Measurements from ENCODE around the gene BYSL. TPM values are rescaled to one million over a fixed set of nuclear protein-coding genes. Genes with fewer than 3 reads are reported as not detected.
A peak's percentile ranks its signal among the peaks of the same experiment; 100 is the strongest.

Gene BYSL, protein sequence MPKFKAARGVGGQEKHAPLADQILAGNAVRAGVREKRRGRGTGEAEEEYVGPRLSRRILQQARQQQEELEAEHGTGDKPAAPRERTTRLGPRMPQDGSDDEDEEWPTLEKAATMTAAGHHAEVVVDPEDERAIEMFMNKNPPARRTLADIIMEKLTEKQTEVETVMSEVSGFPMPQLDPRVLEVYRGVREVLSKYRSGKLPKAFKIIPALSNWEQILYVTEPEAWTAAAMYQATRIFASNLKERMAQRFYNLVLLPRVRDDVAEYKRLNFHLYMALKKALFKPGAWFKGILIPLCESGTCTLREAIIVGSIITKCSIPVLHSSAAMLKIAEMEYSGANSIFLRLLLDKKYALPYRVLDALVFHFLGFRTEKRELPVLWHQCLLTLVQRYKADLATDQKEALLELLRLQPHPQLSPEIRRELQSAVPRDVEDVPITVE
- total RNA-seq (ENCODE audit: low replicate concordance) = 32.3 and 36.5 TPM in 2 replicates
- long read RNA-seq, partial matches to known transcripts = 1 of 4 reads
- long read RNA-seq, other reads (novel, unspliced or antisense) = 0 of 4 reads

- H3K27ac Mint-ChIP-seq = peak within 1 kb of the TSS; percentile 100
- peak within 1 kb of the TSS; percentile 100 for H3K4me3 Mint-ChIP-seq
- H3K9me3 Mint-ChIP-seq = no peaks in the 10 kb centered on the region
- H3K36me3 Mint-ChIP-seq = peaks cover 27% of the 10 kb centered on the region
- peaks cover 20% of the 10 kb centered on the region for H3K4me1 Mint-ChIP-seq (ENCODE audit: unreplicated experiment)
- peak; percentile 100 for TF ChIP-seq CTCF (conservative IDR thresholded peaks at IDR 0.05)
- DNase-seq (ENCODE audit: extremely low spot score, unreplicated experiment) = peak; percentile 94
- H3K27me3 Mint-ChIP-seq = no peaks in the 10 kb centered on the region
Measured at GRCh38 chr6:41920921-41921711, at the start of gene BYSL, which contains the start of gene MED20. Gene BYSL, plus strand, starts transcription at chr6:41921499. Its CDS starts 64 bp downstream, at chr6:41921563. Gene MED20, minus strand, starts transcription at chr6:41921139. Its CDS starts 121 bp downstream, at chr6:41921018.

DNA sequence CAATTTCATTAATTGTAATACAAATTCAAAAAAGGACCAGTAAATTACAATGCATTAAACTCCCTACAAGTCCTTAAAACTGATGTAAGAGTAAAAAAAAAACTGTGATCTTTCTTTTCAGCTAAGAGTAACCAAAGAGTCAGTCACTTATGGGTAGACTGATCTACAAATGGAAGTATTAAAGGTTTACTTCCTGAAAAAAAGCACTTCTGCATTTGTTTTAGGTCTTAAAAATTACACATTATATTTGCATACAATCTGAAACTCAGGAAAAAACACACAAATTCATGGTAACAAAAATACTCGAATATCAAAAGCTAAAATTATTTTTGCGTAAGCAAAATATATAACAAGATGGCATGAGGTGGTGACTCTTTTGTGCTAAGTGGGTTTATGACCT is 49.6 kb upstream of the BYSL start:
- no peak overlapping the region for H3K4me3 Mint-ChIP-seq
- no peak overlapping the region for H3K27ac Mint-ChIP-seq
- H3K4me1 Mint-ChIP-seq (ENCODE audit: unreplicated experiment) = no peaks in the 10 kb centered on the region
- H3K27me3 Mint-ChIP-seq = no peaks in the 10 kb centered on the region
- DNase-seq (ENCODE audit: extremely low spot score, unreplicated experiment) = no peak
- H3K9me3 Mint-ChIP-seq = no peaks in the 10 kb centered on the region
- no peak for TF ChIP-seq CTCF (conservative IDR thresholded peaks at IDR 0.05)
- peaks cover 5% of the 10 kb centered on the region for H3K36me3 Mint-ChIP-seq

GRCh38 chr6:41872147-41872546 is 49.2 kb upstream of the BYSL start:
- Mint-ChIP-seq H3K36me3 (peaks cover 5% of the 10 kb centered on the region), H3K27me3 (no peaks in the 10 kb centered on the region), H3K4me3 (no peak overlapping the region), H3K27ac (no peak overlapping the region), H3K9me3 (no peaks in the 10 kb centered on the region), H3K4me1 (ENCODE audit: unreplicated experiment) (no peaks in the 10 kb centered on the region)
- TF ChIP-seq CTCF (conservative IDR thresholded peaks at IDR 0.05) = no peak
- DNase-seq (ENCODE audit: extremely low spot score, unreplicated experiment) = no peak

DNA sequence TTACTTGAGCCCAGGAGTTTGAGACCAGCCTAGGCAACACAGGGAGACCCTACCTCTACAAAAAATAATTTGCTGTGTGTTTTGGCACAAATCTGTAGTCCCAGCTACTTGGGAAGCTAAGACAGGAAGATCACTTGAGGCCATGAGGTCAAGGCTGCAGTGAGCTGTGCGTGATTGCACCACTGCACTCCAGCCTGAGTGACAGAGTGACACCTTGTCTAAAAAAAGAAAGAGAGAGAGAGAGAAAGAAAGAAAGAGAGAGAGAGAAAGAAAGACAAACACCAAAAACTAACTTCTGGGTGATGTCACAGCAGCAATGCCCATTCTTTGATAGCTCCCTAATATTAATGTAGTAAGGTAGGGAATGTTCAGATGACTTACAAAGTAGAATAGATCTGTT is 46.6 kb upstream of the BYSL start:
- no peak for DNase-seq (ENCODE audit: extremely low spot score, unreplicated experiment)
- Mint-ChIP-seq H3K36me3 (peaks cover 5% of the 10 kb centered on the region), H3K4me1 (ENCODE audit: unreplicated experiment) (no peaks in the 10 kb centered on the region), H3K27me3 (no peaks in the 10 kb centered on the region), H3K4me3 (no peak overlapping the region), H3K9me3 (no peaks in the 10 kb centered on the region), H3K27ac (no peak overlapping the region)
- TF ChIP-seq CTCF (conservative IDR thresholded peaks at IDR 0.05) = no peak

DNA sequence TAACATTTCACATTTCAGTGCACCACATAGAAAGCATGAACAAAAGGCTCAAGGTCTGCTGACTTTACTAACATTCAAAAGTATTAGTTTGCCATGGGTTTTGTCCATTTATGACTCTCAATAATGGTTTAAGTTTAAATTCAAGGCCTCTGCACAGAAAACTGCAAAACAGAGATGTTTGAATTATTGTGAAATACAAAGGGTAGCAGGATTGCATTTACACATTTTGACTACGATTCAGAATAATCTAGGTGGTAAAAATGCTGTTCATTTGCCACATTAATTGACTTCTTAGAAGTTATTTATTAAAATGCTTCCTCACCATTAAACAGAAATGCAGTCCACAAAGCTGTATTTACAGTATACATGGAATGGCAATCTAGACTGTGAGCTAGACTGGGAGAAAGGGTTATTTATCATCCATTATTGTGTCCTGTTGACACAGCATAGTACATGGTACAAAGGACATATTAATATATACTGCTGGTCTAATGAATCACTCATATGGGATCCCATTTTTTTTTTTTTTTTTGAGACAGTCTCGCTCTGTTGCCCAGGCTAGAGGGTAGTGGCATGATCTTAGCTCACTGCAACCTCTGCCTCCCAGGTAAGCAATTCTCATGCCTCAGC is 44.1 kb upstream of the BYSL start:
- no peaks in the 10 kb centered on the region for H3K4me1 Mint-ChIP-seq (ENCODE audit: unreplicated experiment)
- H3K36me3 Mint-ChIP-seq = no peaks in the 10 kb centered on the region
- no peak for TF ChIP-seq CTCF (conservative IDR thresholded peaks at IDR 0.05)
- H3K27ac Mint-ChIP-seq = no peak overlapping the region
- H3K9me3 Mint-ChIP-seq = no peaks in the 10 kb centered on the region
- no peak for DNase-seq (ENCODE audit: extremely low spot score, unreplicated experiment)
- H3K27me3 Mint-ChIP-seq = no peaks in the 10 kb centered on the region
- H3K4me3 Mint-ChIP-seq = no peak overlapping the region
